ENCODE results near the gene CCDC142.
"Not testable (repeated sequence)": the region's sequence is repeated elsewhere in the genome, so short reads cannot be mapped to it uniquely, and the experiment has no call there.

The CCDC142 gene

GRCh38 chr2:74454654-74455511, 27.9 kb downstream of the CCDC142 start, which contains the start of gene INO80B:
TSS of gene INO80B (plus strand) at chr2:74455087. CDS start at chr2:74455117, 30 bp downstream.
- DNase-seq (ENCODE audit: low read depth): peak; percentile 99
- peak within 1 kb of the TSS; percentile 94 for H3K4me3 ChIP-seq (ENCODE audit: control insufficient read depth, low read depth, low read length)

GRCh38 chr2:74450570-74451190, 32.1 kb downstream of the CCDC142 start:
- TF ChIP-seq, protein P1, sequence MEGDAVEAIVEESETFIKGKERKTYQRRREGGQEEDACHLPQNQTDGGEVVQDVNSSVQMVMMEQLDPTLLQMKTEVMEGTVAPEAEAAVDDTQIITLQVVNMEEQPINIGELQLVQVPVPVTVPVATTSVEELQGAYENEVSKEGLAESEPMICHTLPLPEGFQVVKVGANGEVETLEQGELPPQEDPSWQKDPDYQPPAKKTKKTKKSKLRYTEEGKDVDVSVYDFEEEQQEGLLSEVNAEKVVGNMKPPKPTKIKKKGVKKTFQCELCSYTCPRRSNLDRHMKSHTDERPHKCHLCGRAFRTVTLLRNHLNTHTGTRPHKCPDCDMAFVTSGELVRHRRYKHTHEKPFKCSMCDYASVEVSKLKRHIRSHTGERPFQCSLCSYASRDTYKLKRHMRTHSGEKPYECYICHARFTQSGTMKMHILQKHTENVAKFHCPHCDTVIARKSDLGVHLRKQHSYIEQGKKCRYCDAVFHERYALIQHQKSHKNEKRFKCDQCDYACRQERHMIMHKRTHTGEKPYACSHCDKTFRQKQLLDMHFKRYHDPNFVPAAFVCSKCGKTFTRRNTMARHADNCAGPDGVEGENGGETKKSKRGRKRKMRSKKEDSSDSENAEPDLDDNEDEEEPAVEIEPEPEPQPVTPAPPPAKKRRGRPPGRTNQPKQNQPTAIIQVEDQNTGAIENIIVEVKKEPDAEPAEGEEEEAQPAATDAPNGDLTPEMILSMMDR (conservative IDR thresholded peaks at IDR 0.05; ENCODE audit: control insufficient read depth, insufficient read depth, low read depth, low read length): no peak
- DNase-seq (ENCODE audit: low read depth): no peak
- no peak overlapping the region for H3K4me3 ChIP-seq (ENCODE audit: control insufficient read depth, low read depth, low read length)

More at GRCh38 chr2:74454654-74455511, 27.9 kb downstream of the CCDC142 start, which contains the start of gene INO80B:
- TF ChIP-seq, protein P1 (conservative IDR thresholded peaks at IDR 0.05; ENCODE audit: control insufficient read depth, insufficient read depth, low read depth, low read length): no peak

- TF ChIP-seq, protein P1 (conservative IDR thresholded peaks at IDR 0.05; ENCODE audit: control insufficient read depth, insufficient read depth, low read depth, low read length): no peak
- DNase-seq (ENCODE audit: low read depth): peak; percentile 74
Observed at GRCh38 chr2:74448771-74449170, 34.0 kb downstream of the CCDC142 start.

DNA sequence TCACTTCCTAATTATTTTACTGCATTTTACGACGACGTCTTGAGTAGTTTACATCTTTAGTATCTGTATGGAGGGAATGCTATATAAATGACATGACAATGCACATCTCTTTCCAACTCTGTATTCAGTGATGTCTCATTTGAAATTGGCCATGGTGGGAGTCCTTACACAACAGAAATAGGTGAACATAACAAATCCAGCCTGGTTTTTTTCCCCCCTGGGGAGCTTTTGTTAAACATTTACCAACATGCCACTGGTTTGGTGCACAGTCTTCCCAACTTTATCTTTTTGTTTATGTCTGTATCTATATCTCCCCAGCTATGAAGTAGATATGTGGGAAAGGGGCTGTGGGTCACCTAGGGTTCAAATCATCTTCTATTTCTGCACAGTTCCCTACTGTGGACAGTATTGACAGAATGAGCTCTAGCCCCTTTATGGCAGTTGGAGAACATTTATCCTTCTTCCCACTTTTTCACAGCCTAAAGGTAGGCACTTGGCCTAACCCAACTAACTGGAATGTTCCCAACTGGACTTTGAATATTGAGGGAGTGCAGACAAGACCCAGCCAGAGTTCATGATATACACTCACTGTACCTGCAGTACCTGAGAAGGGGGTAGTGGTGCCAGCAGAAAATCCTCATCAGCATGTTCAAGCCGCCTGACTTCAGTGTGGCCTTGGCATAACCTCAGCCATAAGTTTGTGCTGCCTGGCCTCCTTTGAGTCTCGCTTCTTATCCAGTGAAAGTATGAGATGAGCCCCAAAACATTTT, 35.4 kb downstream of the CCDC142 start:
- no peak overlapping the region for H3K4me3 ChIP-seq (ENCODE audit: control insufficient read depth, low read depth, low read length)
- DNase-seq (ENCODE audit: low read depth): no peak
- TF ChIP-seq, protein P1 (conservative IDR thresholded peaks at IDR 0.05; ENCODE audit: control insufficient read depth, insufficient read depth, low read depth, low read length): no peak

More at GRCh38 chr2:74448771-74449170, 34.0 kb downstream of the CCDC142 start:
- H3K4me3 ChIP-seq (ENCODE audit: control insufficient read depth, low read depth, low read length): no peak overlapping the region

DNA sequence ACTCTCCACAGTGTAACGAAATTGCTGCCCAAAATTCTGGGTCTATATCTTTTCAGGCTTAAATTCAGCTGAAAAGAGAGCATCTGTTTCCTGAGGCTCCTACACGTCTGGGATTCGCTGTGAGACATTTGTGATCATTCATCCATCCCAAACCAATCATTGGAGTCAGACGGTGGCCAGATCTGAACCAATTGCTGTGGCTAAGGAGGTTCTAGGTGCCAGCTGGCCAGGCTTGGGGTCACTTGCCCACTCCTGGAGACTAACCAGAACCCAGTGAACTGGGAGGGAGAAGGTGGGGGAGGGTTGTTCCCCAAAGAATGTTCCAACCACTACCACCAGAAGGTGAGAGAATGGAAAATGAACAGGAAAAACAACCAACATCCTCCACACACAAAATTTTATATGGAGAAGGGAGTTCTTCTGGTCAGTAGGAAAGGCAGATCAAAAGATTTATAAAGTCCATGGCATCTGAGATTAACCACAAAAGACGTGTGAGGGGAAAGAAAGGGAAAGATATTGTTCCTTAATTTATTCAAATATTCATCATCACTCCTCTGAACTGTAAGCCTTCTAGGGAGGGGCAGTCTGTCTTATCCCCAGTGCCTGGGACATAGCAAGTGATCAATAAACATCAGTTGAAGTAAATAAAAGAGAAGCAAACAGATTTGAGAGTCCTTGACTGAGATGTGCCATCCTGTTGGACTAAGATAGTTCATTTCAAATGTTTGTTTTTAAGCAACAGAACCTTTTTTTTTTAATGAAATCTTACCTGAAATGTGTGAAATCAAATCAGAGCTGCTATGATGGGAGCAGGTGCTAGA, 38.1 kb downstream of the CCDC142 start:
- H3K4me3 ChIP-seq (ENCODE audit: control insufficient read depth, low read depth, low read length): no peak overlapping the region
- TF ChIP-seq, protein P1 (conservative IDR thresholded peaks at IDR 0.05; ENCODE audit: control insufficient read depth, insufficient read depth, low read depth, low read length): no peak
- DNase-seq (ENCODE audit: low read depth): no peak

- not testable (repeated sequence) for DNase-seq (ENCODE audit: low read depth); H3K4me3 ChIP-seq (ENCODE audit: control insufficient read depth, low read depth, low read length)
Observed at GRCh38 chr2:74442483-74443297, 40.1 kb downstream of the CCDC142 start.
